GM18505 (cell line): ENCODE data around the gene SLC23A2.
"Not testable (repeated sequence)": the region's sequence is repeated elsewhere in the genome, so short reads cannot be mapped to it uniquely, and the experiment has no call there.

Experiments
- ATAC-seq: cut with Tn5 transposase; IDR thresholded peaks from one replicate; pipeline ENCODE4 v1.9.1; 2021; ENCODE audit not compliant: unreplicated experiment
- POLR2A ChIP-seq: IDR thresholded peaks from 4 replicates; pipeline ENCODE4 v1.6.1; 2011; ENCODE audit warnings: borderline replicate concordance; ENCODE audit not compliant: insufficient read depth, insufficient read length; ENCODE audit errors: extremely low read depth

Gene SLC23A2

GRCh38 chr20:4891997-4892396 lies 109.3 kb downstream of the SLC23A2 start:
- TF ChIP-seq POLR2A = no peak

DNA sequence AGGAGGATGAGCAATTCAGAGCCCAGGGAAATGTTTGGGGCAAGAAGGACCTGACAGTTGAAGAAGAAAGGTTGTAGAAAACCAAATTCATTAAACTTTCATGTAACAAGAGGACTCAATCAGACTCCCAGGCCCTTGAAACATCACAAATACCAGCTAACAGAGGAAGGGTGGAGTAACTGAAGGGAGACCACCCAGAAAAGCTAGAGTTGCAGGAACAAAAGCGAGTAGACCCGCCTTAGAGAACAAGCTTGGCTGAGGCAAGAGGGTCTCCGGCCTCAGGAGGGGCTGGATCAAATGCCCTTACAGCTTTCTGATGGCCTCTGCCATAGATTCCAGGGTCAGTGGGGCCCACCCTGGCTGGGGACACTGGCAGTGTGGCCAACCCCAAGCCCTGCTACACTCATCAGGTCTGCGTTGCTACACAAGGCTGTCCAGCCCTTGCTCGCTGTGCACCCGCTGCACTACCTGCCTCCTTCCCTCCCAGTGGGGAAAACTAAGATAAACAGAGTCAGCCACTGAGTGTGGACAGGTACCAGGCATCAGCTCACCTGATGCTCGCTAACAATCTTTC lies 110.0 kb downstream of the SLC23A2 start:
- ATAC-seq = no peak
- no peak for TF ChIP-seq POLR2A

More at GRCh38 chr20:4891997-4892396, 109.3 kb downstream of the SLC23A2 start:
- ATAC-seq = no peak

GRCh38 chr20:4889446-4889845 lies 111.9 kb downstream of the SLC23A2 start:
- ATAC-seq = no peak
- TF ChIP-seq POLR2A = no peak

DNA sequence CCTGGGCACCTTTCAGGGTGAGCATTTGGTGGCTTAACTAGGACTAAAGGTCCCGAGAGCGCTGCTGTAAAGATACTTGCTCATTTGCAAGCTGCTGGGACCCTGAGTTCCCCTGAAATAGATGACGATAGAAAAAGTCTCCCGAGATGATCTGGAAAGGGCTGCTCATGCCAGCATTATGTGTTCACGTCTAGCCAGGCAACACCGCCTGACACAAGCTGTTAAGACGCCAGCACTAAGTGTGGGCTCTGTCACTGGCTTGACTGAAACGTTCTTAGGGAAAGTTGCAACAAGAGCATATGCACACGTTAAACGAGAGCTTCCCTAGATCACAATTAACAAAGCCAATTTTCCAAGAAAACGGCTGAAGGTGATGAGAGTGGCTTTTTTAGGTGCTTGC lies 113.7 kb downstream of the SLC23A2 start:
- ATAC-seq = no peak
- TF ChIP-seq POLR2A = no peak

DNA sequence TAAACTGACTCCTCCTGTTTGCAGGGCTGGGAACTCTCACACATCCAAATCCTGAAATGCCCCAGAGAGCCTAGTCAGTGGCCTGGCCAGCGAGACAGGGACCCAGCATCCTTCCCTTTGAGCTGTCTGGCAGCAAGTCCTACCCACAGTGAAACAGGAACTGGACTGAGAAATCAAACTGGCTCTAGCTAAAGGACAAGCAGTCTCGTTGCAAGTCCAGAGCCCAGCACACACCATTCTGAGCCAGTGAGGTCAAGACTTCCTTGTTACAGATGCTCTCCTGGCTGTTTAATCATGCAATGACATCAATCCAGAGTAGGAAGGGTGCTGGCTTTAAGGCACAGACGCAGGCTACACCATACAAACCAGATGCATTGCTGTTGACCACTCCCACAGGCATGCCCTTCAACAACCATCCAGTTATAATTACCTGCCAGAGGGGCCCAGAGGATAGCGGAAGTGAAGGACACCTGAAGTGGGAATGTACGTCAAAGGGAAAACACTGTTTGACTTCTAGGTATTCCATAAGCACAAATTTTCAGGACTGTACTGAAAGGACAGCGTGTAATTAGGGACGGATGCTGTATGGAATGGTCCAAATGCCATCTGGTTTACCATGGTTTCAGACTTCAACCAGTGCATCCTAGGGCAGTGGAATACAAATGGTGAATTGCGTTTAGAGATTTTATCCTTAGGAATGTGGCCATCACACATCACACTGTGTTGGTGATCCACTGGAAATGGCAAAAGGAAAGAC lies 114.4 kb downstream of the SLC23A2 start:
- ATAC-seq = no peak
- TF ChIP-seq POLR2A = no peak

DNA sequence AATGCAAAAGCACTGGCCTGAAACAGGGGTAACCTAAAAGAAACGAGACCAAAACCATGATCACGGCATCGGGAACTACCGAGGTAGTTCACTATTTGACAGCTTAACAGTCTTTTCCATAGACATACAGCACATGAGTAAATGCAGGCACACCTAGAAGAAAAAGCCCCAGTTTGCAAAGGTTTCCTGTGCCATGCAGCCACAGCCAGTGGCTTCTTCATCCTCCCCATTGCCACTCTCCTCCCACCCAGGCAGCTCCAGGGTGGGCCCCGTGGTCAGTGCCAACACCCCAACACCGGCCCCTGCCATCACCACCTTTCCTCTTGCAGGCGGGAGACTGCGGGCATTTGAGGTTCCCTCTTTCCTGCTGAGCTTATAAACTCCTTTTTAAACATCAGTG lies 115.4 kb downstream of the SLC23A2 start:
- TF ChIP-seq POLR2A = no peak
- no peak for ATAC-seq

- no peak for TF ChIP-seq POLR2A
These were observed 117.8 kb downstream of the SLC23A2 start for GRCh38 chr20:4883546-4883945.

DNA sequence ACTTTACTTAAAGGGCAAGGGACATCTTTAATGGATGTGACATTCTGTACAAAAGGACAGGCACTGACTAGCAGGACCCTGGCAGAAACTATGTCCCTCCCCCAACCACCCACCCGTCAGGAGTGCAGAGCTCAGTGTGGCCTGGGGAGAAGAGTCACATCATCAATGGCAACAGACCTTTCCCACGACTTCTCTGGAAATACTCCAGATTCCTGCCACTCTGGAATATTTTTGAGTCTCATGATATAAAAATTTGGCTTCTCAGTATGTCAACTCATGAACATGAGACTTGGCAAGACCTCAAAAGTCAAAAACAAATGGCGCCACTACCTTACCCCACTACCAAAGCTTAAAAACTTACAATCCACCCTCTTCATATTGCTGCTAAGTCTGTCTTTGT lies 118.3 kb downstream of the SLC23A2 start:
- TF ChIP-seq POLR2A = no peak
- no peak for ATAC-seq

More at GRCh38 chr20:4883546-4883945, 117.8 kb downstream of the SLC23A2 start:
- no peak for ATAC-seq

- no peak for TF ChIP-seq POLR2A
- ATAC-seq = no peak
These were observed 120.1 kb downstream of the SLC23A2 start for GRCh38 chr20:4881006-4881730.

DNA sequence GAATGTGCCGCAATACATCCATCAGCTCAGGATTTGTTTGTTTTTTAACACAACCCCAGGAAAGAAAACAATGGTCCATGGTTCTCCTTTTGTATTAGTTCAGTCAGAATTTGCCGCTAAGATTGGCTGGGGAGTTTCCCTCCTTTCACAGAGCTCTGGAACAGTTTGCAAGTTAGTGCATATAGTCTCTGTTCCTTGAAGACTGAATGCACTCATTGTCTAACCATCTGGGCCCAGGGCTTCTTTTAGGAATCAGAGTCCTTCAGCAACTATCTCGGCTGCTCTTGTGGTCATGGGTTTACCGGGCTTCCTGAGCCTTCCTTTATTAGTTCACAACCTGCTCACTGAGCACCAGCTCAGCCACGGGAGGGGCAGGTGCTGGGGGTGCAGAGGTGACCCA lies 121.3 kb downstream of the SLC23A2 start:
- no peak for ATAC-seq
- TF ChIP-seq POLR2A = no peak

- not testable (repeated sequence) for ATAC-seq
These were observed 123.2 kb downstream of the SLC23A2 start for GRCh38 chr20:4878099-4878498.

- no peak for TF ChIP-seq POLR2A
- ATAC-seq = no peak
These were observed 124.6 kb downstream of the SLC23A2 start for GRCh38 chr20:4876731-4877130.

DNA sequence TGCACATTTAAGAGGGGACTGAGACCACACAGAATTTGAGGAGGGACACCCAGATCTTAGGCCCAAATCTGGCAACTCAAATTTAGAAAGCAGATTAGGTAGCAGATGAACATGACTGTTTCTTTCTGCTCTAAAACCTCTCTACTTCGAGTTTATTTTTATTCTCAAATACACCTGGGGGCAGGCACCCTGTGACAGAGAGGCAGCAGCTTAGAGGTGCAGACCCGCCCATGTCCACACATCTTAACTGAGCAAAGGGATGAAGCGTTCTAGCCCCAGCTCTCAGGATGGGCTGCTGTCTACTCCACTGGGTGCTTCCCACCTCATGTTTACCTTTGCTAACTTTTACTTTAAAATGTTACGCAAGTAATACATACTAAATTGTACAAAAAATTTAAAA lies 125.0 kb downstream of the SLC23A2 start:
- ATAC-seq = no peak
- no peak for TF ChIP-seq POLR2A

GRCh38 chr20:4875578-4876067 lies 125.7 kb downstream of the SLC23A2 start:
- no peak for ATAC-seq
- TF ChIP-seq POLR2A = no peak
